Fibroblast of villous mesenchyme (primary cell): ENCODE results near the gene DDAH2. TPM values are rescaled to one million over a fixed set of nuclear protein-coding genes. Genes with fewer than 3 reads are reported as not detected.

ENCODE experiments used
- DNase-seq: peaks from one replicate; pipeline ENCODE4 v3.0.0-alpha.2; 2010; ENCODE audit warnings: low read depth
- H3K4me3 ChIP-seq: 2 replicates; pipeline ENCODE4 v1.5.1; 2011; ENCODE audit warnings: low read depth, mild to moderate bottlenecking, low read length
- total RNA-seq: library from RNA; depleted of rRNA; stranded (reverse); fragments of >200 nt; gene quantifications from 2 replicates; pipeline ENCODE4 v1.2.3, GENCODE V29; 2012
- TF ChIP-seq, protein P1 (sequence below): IDR thresholded peaks from 2 replicates; pipeline ENCODE4 v1.5.1; 2012; ENCODE audit warnings: low read depth, mild to moderate bottlenecking, low read length; ENCODE audit not compliant: insufficient read depth

Gene DDAH2
- total RNA-seq, 1 donor: 60.5 TPM

DNA sequence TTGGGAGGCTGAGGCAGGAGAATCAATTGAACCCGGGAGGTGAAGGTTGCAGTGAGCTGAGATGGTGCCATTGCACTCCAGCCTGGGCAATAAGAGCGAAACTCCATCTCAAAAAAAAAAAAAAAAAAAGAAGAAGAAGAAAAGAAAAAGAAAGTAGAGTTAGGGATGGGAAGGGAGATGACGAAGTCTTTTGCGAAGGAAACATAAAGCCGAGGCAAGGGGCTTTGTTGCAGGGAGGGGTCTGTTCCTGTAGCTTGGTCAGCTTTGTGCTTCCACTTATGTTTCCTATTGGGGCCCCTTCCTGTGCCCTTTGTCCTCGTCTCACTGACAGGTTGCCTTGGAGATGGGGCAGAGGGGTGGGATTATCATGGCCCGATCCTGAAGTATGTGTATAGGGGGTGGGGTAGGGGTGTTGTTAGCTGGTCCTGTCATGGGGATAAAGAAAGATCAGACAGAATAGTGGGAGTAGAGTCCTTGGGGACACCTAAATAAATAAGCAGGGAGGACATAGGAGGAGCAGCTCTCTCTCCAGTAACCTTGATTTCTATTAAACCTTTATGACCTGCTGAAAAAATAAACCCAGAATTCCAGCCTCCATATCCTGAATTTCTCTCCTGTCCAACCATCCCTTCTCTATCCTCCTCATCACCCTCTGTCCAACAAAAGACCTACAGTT lies 8.4 kb upstream of the DDAH2 start:
- peak overlapping the region; percentile 5 for H3K4me3 ChIP-seq
- no peak for DNase-seq
- TF ChIP-seq, protein P1, sequence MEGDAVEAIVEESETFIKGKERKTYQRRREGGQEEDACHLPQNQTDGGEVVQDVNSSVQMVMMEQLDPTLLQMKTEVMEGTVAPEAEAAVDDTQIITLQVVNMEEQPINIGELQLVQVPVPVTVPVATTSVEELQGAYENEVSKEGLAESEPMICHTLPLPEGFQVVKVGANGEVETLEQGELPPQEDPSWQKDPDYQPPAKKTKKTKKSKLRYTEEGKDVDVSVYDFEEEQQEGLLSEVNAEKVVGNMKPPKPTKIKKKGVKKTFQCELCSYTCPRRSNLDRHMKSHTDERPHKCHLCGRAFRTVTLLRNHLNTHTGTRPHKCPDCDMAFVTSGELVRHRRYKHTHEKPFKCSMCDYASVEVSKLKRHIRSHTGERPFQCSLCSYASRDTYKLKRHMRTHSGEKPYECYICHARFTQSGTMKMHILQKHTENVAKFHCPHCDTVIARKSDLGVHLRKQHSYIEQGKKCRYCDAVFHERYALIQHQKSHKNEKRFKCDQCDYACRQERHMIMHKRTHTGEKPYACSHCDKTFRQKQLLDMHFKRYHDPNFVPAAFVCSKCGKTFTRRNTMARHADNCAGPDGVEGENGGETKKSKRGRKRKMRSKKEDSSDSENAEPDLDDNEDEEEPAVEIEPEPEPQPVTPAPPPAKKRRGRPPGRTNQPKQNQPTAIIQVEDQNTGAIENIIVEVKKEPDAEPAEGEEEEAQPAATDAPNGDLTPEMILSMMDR: no peak

DNA sequence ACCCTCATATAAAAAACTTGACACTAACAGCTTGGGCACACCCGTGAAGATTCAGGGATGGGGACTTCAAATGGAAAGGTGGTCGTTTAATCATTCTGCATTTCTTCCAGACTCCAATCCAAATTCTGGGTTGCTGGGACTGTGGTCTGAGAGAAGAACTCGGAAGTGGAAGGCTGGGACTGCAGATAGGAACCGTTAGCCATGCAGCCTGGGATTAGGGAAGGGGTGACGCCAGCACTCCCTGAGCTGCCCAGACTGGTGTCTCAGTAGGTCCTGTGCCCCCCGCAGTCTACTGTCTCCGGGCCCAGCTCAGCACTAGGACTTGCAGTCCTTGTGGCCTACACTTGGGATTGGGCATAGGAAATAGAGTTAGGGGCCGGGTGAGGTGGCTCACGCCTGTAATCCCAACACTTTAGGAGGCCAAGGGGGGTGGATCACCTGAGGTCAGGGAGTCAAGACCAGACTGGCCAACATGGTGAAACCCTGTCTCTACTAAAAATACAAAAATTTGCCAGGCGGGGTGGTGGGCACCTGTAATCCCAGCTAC lies 7.7 kb upstream of the DDAH2 start:
- peak overlapping the region; percentile 99 for H3K4me3 ChIP-seq
- DNase-seq: no peak
- TF ChIP-seq, protein P1: no peak

DNA sequence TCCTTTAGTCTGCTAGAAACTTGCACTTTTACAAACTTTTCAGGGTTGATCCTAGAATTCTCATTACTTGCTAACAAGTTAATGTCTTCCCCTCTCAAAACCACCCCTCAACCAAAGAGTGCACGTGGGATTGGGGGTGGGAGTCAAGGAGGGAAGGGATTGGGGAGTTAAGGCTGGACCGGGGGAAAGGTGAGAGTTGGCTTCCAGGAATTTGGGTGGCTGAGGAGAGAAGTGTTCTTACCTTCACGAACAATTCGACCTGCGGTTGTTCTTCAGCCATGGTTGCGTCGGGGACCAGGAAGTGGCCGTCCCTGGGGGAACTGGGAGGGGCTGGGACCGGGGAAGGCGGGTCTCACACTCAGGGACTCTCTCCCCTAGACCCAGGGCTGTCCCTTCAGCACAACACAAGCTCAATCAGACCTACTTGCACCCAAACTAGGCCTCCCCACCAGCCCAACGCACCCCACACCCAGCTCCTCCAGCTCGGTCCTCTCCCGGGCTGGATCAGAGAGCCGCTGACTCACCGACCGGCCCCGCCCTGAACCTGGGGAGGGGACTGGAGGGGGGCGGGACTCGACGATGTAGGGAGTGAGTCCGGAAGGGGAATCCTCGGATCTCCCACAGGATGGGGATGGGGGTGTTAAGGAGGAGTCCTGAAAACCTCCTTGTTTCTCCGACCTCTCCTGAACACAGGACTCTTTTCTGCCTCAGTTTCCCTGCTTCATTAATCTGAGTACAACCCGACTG lies 7.1 kb upstream of the DDAH2 start, which contains the start of gene CLIC1:
Gene CLIC1, minus strand, starts transcription at position 510 of the 747 bp plus-strand sequence. Its CDS starts 230 bp downstream, at position 280.
- TF ChIP-seq, protein P1: no peak
- H3K4me3 ChIP-seq: peak within 1 kb of the TSS; percentile 99
- peak; percentile 80 for DNase-seq

DNA sequence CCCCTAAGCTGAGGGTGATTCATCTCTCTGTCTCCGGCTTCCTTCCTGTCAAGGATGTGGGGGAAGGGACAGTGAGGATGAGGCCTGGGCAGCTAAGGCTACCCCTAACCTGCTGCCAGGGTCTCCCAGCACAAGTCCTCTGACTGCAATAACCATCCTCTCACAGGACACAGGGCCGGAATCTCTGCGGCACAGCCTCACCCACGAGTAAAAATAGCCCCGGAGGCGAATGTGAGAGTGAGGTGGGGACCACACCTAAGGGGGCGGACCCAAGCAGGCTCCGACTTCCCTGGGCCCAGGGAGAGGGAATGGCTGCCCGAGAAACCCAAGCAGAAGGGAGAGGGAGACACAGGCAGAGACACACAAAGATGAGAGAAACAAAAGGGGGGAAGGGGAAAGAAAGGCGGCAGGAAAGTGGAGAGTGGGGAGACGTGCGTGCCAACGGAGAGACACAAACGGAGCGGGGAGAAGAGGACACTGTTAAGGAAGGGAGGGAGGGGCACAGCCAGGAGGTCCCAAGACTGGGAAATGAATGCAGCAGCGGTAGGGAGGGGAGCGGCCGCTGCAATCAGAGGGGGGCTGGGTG lies 5.8 kb upstream of the DDAH2 start:
- peak overlapping the region; percentile 99 for H3K4me3 ChIP-seq
- TF ChIP-seq, protein P1: no peak
- DNase-seq: peak; percentile 62

DNA sequence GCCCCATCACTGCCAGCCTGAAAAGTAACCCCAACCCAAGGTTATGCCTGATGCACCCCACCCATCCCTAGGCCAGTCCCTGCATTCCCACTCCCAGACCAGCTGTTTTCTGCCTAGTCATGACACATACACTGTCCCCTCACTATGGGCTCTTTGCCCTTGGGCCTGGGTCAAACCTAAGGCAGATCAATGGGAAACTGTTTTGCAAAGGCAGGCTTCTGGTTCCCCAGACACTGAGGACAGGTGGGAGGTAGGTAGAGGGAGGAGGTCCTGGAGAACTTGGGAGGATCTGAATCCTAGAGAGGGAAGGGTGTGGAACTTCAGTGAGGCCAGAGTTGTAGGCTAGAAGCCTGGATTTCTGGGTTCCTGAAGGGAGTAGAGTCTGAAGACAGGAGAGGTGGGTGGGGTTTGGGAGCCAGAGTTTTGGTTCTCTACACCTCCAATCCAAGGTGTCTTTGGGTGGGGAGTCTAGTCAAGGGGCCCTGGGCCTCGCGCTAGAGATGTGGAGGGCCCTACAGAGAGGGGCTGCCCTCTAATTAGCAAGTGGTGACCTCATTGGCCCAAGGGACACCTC lies 5.2 kb upstream of the DDAH2 start:
- TF ChIP-seq, protein P1: no peak
- DNase-seq: no peak
- H3K4me3 ChIP-seq: peak overlapping the region; percentile 99

DNA sequence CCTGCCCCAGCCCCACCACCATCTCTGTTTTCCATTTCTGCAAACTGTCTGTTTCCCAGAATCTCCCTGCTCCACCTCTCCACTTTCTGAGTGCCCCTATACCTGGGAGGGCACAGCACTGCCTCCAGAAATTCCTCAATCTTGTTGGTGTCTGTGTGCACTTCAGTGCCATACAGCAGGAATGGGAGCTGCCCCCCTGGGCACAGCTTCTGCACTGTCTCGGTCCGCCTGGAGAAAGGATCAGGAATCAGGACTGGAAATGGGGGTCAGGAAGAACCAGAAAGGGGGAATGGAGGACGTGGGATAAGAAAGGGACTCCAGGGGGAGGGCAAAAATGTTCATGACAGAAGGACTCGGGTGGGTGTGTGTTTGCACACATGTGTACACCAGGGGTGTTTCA lies 4.6 kb upstream of the DDAH2 start:
- peak overlapping the region; percentile 99 for H3K4me3 ChIP-seq
- no peak for DNase-seq
- TF ChIP-seq, protein P1: no peak
